Subcutaneous abdominal adipose tissue (tissue), 5 donors: ENCODE results near the gene DUS1L.
A peak's percentile ranks its signal among the peaks of the same experiment; 100 is the strongest.

ENCODE experiments used
- H3K27ac ChIP-seq: one replicate; pipeline ENCODE4 v1.7.0; 2013; ENCODE audit warnings: low read depth, mild to moderate bottlenecking, inconsistent platforms, low read length, moderate library complexity
- H3K27me3 ChIP-seq, 5 donors: one replicate each; pipeline ENCODE4 v1.7.0; 2013; ENCODE audit warnings: low read length in 5 of 5, inconsistent platforms in 1 of 5; ENCODE audit not compliant: control insufficient read depth in 5 of 5, insufficient read depth in 4 of 5
- H3K36me3 ChIP-seq, 5 donors: one replicate each; pipeline ENCODE4 v1.7.0; 2013; ENCODE audit warnings: low read length in 5 of 5; ENCODE audit not compliant: control insufficient read depth in 5 of 5, insufficient read depth in 5 of 5
- H3K4me1 ChIP-seq, 5 donors: one replicate each; pipeline ENCODE4 v1.7.0; 2013; ENCODE audit warnings: low read length in 5 of 5, mild to moderate bottlenecking in 3 of 5, moderate library complexity in 1 of 5; ENCODE audit not compliant: control insufficient read depth in 5 of 5, insufficient read depth in 5 of 5
- H3K4me3 ChIP-seq, 5 donors: one replicate each; pipeline ENCODE4 v1.7.0; 2013; ENCODE audit warnings: low read length in 5 of 5, low read depth in 1 of 5
- H3K9ac ChIP-seq, 5 donors: one replicate each; pipeline ENCODE4 v1.7.0; 2013; ENCODE audit warnings: low read length in 5 of 5, mild to moderate bottlenecking in 4 of 5, moderate library complexity in 3 of 5
- H3K9me3 ChIP-seq, 5 donors: one replicate each; pipeline ENCODE4 v1.7.0; 2013; ENCODE audit warnings: low read length in 5 of 5; ENCODE audit not compliant: control insufficient read depth in 5 of 5
- donor health status: healthy.
- donor health status: healthy.
- donor health status: healthy.
- donor health status: healthy.
- donor health status: healthy.

DUS1L gene

GRCh38 chr17:82033359-82034085 lies 32.1 kb downstream of the DUS1L start:
- Histone ChIP-seq H3K9me3 (no peaks in the 10 kb centered on the region), H3K27ac (no peak overlapping the region), H3K36me3 (peaks cover 0 to 3% (median under 1%) of the 10 kb centered on the region in 5 donors), H3K4me3 (no peak overlapping the region), H3K4me1 (peaks cover 4 to 52% (median 47%) of the 10 kb centered on the region in 5 donors), H3K9ac (no peak overlapping the region), H3K27me3 (peaks cover 0 to 7% (median 0%) of the 10 kb centered on the region in 5 donors)

- peak overlapping the region in 1 of 5 donors; percentile 52 for H3K9ac ChIP-seq
- no peak overlapping the region for H3K27ac ChIP-seq
- peak overlapping the region in 2 of 5 donors; percentile 40 to 51 for H3K4me3 ChIP-seq
Observed at GRCh38 chr17:82031885-82032627, 33.5 kb downstream of the DUS1L start.

GRCh38 chr17:82031303-82031884 lies 34.2 kb downstream of the DUS1L start, which contains the start of gene RAC3:
TSS of gene RAC3 (plus strand) at chr17:82031678. CDS start at chr17:82031762, 84 bp downstream.
- no peaks in the 10 kb centered on the region for H3K9me3 ChIP-seq
- no peak within 1 kb of the TSS for H3K27ac ChIP-seq
- peaks cover 0 to 7% (median 0%) of the 10 kb centered on the region in 5 donors for H3K27me3 ChIP-seq
- H3K4me3 ChIP-seq: peak within 1 kb of the TSS in 4 of 5 donors; percentile 55 to 70 (median 63)
- peak within 1 kb of the TSS in 2 of 5 donors; percentile 46 to 56 for H3K9ac ChIP-seq
- H3K36me3 ChIP-seq: peaks cover 0 to 7% (median 3%) of the 10 kb centered on the region in 5 donors
- H3K4me1 ChIP-seq: peaks cover 0 to 41% (median 33%) of the 10 kb centered on the region in 5 donors

More at GRCh38 chr17:82031885-82032627, 33.5 kb downstream of the DUS1L start:
- Histone ChIP-seq H3K9me3 (no peaks in the 10 kb centered on the region), H3K27me3 (peaks cover 0 to 7% (median 0%) of the 10 kb centered on the region in 5 donors), H3K4me1 (peaks cover 2 to 48% (median 39%) of the 10 kb centered on the region in 5 donors), H3K36me3 (peaks cover 0 to 4% (median 2%) of the 10 kb centered on the region in 5 donors)

DNA sequence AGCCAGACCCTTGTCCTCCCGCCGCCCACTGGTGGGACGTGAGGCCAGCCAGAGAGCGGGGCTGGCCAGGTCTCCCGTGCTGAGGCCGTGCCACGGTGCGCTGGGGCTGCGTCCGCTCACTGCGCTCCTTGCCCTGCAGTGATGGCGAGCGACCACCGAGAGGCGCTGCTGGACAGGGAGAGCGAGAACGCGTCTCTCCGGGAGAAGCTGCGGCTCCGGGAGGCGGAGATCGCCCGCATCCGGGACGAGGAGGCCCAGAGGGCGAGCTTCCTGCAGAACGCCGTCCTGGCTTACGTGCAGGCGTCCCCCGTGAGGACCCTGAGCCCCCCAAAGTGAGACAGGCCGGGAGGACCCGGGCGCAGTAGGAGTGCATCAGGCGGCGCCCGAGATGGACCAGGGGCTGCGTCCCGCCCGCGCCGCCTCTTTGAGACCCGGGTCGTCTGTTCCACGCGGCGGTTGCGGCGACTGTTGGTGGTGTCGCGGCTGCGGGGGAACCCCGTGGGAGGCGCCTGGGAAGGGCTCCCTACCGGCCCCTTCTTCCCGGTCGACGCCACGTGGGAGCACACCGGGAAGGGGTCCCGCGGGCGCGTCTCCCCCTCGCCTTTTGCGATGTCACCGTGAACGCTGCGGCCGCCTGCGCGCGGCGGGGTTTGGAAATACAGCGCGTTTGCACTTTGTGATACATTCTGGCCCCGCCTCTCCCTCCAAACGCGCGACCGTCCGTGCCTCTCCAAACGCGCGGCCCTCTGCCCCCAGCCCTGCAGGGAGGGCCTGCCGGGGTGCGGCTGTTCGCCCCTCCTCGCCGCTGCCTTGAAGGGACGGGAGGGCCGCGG lies 34.9 kb downstream of the DUS1L start:
- peaks cover 0 to 7% (median 0%) of the 10 kb centered on the region in 5 donors for H3K27me3 ChIP-seq
- H3K9ac ChIP-seq: peak overlapping the region in 2 of 5 donors; percentile 46 to 56
- H3K4me1 ChIP-seq: peaks cover 0 to 34% (median 26%) of the 10 kb centered on the region in 5 donors
- peaks cover 0 to 7% (median 3%) of the 10 kb centered on the region in 5 donors for H3K36me3 ChIP-seq
- no peak overlapping the region for H3K27ac ChIP-seq
- H3K9me3 ChIP-seq: no peaks in the 10 kb centered on the region
- H3K4me3 ChIP-seq: peak overlapping the region in 4 of 5 donors; percentile 55 to 70 (median 63)

- Histone ChIP-seq H3K4me1 (peaks cover 0 to 31% (median 24%) of the 10 kb centered on the region in 5 donors), H3K36me3 (peaks cover 0 to 7% (median 0%) of the 10 kb centered on the region in 5 donors), H3K27me3 (peaks cover 0 to 7% (median 0%) of the 10 kb centered on the region in 5 donors), H3K4me3 (peak overlapping the region in 3 of 5 donors; percentile 59 to 70 (median 67)), H3K9me3 (no peaks in the 10 kb centered on the region), H3K9ac (no peak overlapping the region), H3K27ac (no peak overlapping the region)
Observed at GRCh38 chr17:82029990-82030469, 35.6 kb downstream of the DUS1L start.

- Histone ChIP-seq H3K4me1 (peaks cover 0 to 31% (median 25%) of the 10 kb centered on the region in 5 donors), H3K27ac (no peak overlapping the region), H3K4me3 (no peak overlapping the region), H3K9ac (no peak overlapping the region), H3K9me3 (no peaks in the 10 kb centered on the region), H3K27me3 (peaks cover 0 to 7% (median 0%) of the 10 kb centered on the region in 5 donors), H3K36me3 (peaks cover 0 to 7% (median 0%) of the 10 kb centered on the region in 5 donors)
Observed at GRCh38 chr17:82029391-82029790, 36.2 kb downstream of the DUS1L start.

DNA sequence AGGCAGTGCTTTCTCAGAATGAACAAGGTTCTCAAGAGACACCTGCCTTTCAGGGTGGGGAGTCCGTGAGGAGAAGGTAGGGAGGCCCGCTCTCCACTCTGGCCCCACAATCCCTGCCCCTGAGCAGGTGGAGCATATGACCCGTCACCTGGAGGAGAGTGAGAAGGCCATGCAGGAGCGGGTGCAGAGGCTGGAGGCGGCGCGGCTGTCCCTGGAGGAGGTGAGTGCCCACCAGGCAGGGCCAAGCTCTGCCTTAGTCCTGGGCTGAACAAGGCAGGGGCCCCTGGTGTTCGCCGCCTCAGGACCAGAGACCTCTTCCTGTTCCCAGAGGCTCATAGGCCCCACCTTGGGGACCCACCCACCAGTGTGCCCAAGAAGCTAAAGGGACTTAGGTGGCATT lies 36.6 kb downstream of the DUS1L start:
- Histone ChIP-seq H3K9ac (no peak overlapping the region), H3K4me1 (peaks cover 0 to 32% (median 29%) of the 10 kb centered on the region in 5 donors), H3K4me3 (no peak overlapping the region), H3K27me3 (peaks cover 0 to 7% (median 0%) of the 10 kb centered on the region in 5 donors), H3K9me3 (no peaks in the 10 kb centered on the region), H3K27ac (no peak overlapping the region), H3K36me3 (peaks cover 0 to 7% (median 0%) of the 10 kb centered on the region in 5 donors)

GRCh38 chr17:82028246-82028645 lies 37.4 kb downstream of the DUS1L start:
- Histone ChIP-seq H3K4me3 (no peak overlapping the region), H3K27ac (no peak overlapping the region), H3K36me3 (peaks cover 0 to 7% (median 0%) of the 10 kb centered on the region in 5 donors), H3K9ac (no peak overlapping the region), H3K4me1 (peaks cover 0 to 39% (median 36%) of the 10 kb centered on the region in 5 donors), H3K9me3 (no peaks in the 10 kb centered on the region), H3K27me3 (peaks cover 0 to 7% (median 0%) of the 10 kb centered on the region in 5 donors)
